HG02610 (cell line): ENCODE data around the gene VSTM2L.
"Not testable (repeated sequence)": the region's sequence is repeated elsewhere in the genome, so short reads cannot be mapped to it uniquely, and the experiment has no call there.

Experiments used
- ATAC-seq: cut with Tn5 transposase; IDR thresholded peaks from one replicate; pipeline ENCODE4 v1.9.1; 2021; ENCODE audit warnings: mild to moderate bottlenecking, moderate library complexity; ENCODE audit not compliant: unreplicated experiment

The VSTM2L gene

GRCh38 chr20:37958856-37959520 lies 56.1 kb downstream of the VSTM2L start:
- ATAC-seq: no peak

GRCh38 chr20:37961066-37961465 lies 58.1 kb downstream of the VSTM2L start:
- no peak for ATAC-seq

GRCh38 chr20:37963483-37963882 lies 60.6 kb downstream of the VSTM2L start:
- ATAC-seq: not testable (repeated sequence)

GRCh38 chr20:37968841-37969401 lies 66.0 kb downstream of the VSTM2L start:
- no peak for ATAC-seq

- ATAC-seq: no peak
These were observed 67.3 kb downstream of the VSTM2L start for GRCh38 chr20:37969949-37970855.

GRCh38 chr20:37970856-37971245 lies 67.9 kb downstream of the VSTM2L start:
- no peak for ATAC-seq

- ATAC-seq: no peak
These were observed 68.7 kb downstream of the VSTM2L start for GRCh38 chr20:37971561-37972127.

- no peak for ATAC-seq
These were observed 69.5 kb downstream of the VSTM2L start for GRCh38 chr20:37972256-37973058.

- ATAC-seq: no peak
These were observed 70.4 kb downstream of the VSTM2L start for GRCh38 chr20:37973059-37973910.

GRCh38 chr20:37976887-37977286 lies 74.0 kb downstream of the VSTM2L start:
- ATAC-seq: no peak

- no peak for ATAC-seq
These were observed 74.4 kb downstream of the VSTM2L start for GRCh38 chr20:37977338-37977737.

GRCh38 chr20:37977786-37978185 lies 74.9 kb downstream of the VSTM2L start:
- no peak for ATAC-seq

GRCh38 chr20:37979021-37979985 lies 76.4 kb downstream of the VSTM2L start:
- no peak for ATAC-seq

GRCh38 chr20:37980383-37980782 lies 77.5 kb downstream of the VSTM2L start:
- no peak for ATAC-seq

GRCh38 chr20:37980876-37981275 lies 77.9 kb downstream of the VSTM2L start:
- no peak for ATAC-seq

GRCh38 chr20:37981568-37981967 lies 78.6 kb downstream of the VSTM2L start:
- no peak for ATAC-seq

- no peak for ATAC-seq
These were observed 80.4 kb downstream of the VSTM2L start for GRCh38 chr20:37983286-37983685.

GRCh38 chr20:37984018-37984785 lies 81.3 kb downstream of the VSTM2L start:
- ATAC-seq: no peak
